Dedifferentiated amniotic fluid mesenchymal stem cell (primary cell): Measurements from ENCODE around the gene SOX14.

ENCODE experiments used
- DNase-seq: peaks from one replicate; pipeline ENCODE4 v3.0.0-alpha.2; 2016; ENCODE audit errors: extremely low spot score

The SOX14 gene

DNA sequence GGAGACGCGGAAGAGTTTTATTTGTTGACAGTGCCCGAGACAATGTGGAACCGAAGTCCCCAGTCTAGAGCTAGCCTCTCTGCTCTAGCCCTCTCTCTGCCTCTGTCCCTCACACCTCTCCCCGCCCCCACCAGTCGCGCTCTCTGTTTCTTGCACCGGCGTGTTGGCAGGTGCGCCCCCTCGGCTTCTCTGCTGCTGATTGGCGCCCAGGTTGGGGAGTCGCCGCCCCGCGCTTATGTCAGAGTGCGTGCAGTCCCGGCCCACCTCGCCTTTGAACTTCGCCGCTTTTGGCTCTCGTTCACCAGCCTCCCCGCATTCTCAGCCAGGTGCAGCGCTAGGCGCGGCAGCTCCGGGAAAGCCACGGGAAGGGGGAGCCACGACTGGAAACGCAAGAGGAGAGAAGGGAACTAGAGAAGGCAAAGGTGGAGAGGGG is at the start of gene SOX14:
Gene SOX14 (plus strand): TSS at position 315 of the 433 bp plus-strand sequence. CDS start 470 bp downstream, outside the sequence.
- no peak for DNase-seq

GRCh38 chr3:137714551-137714950 is 49.6 kb upstream of the SOX14 start:
- no peak for DNase-seq

DNA sequence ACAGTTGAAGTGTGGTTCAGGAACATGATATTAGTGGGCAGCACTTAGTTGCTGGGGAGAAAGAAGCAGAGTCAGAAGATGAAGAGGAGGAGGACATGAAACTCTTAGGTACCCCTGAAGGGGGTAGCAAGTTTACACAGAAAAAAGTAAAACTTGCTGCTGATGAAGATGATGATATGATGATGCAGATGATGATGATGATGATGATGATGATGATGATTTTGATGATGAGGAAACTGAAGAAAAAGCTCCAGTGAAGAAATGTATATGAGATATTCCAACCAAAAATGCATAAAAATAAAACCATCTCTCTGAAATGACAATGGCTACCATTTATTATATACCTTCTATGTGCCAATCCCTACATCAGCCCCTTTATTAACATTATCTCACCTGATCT is 39.9 kb upstream of the SOX14 start:
- DNase-seq = no peak

DNA sequence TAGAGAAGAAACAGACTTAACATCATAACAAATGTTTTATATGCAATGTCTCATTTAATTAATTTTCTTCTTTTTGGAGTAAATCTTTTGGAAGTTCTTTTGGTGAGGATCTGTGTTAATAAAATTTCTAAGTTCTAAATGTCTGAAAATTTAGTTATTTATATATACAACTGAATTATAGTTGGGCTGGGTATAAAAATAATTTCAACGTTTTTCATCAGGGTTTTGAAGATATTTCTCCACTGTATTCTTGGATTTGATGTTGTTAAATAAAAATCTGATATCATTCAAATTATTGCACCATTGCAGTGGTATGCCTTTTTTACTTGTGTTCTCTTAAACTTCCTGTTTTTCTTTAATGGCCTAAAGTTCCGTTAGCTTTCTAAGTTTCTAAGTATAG is 26.9 kb upstream of the SOX14 start:
- DNase-seq = no peak

DNA sequence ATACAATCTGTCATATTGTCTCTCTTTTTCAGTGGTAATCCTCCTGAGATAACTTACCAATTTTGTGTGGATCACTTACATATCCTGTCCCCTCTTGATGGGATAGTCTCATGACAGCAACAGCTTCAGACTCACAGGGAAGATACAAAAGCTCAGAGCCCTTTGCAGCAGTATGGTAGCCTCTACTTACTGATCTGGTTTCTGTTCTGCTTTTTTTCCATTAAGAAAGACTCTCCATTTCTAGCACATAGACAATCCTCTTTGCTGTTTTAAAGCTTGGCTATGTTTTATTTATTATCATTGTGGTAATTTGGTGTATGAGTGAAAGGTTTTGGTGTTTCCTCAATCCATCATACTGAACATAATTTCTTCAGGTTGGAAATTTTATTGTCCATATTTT is 25.4 kb upstream of the SOX14 start:
- DNase-seq = no peak

DNA sequence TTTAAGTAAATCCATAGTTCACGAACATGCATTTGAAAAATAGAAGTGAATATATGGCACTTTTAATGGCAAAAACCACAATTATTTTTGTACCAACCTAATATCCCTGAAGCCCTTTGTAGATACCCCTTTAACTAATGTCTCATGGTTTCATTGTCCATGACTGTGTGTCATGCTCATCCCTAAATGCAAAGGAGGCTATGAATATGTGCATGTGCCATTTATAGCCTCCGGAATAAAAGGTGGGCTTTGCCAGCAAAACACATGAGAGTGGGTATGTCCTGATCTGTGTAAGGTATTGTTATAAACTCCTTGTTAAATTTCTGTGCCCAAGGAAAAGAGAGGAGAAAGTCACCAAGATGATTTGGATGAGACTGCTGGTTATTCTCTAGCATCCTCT is 20.5 kb upstream of the SOX14 start:
- no peak for DNase-seq

DNA sequence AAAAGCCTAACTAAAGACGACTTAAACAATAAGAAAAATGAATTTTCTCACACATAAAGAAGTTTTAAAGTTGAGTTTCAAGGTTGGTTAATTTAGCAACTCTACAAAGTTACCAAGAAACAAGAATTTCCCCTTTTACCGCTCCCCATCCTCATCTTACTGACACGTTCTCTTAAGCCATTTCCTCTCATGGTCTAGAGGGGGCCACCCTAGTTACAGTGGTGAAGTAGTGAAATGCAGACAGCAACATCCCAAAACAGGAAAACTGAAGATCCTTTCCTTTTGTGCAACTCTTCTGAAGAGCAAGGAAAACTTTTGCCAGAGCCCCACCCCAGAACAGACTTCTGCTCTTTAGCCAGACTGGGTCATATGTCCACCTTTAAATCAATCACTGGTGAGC is 17.3 kb upstream of the SOX14 start:
- DNase-seq = no peak

DNA sequence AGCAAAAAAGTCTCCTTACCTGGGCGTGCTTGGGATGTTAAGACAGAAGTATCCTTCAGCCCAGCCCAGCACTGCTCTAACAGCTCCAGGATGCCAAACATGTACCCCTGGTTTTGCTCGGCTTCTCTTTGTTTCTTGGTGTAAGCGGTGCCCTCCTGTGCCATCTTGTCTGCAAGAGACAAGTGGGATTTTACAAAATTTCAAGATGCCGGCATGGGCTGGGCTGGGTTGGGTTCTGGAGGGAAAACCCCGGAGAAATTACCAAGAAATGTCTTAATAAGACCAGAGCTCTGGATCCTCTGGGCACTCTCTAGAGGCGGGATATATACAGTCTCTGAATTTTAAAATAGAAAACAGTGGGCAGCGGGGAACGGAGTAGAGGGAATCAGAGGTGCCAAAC is 4.6 kb upstream of the SOX14 start:
- no peak for DNase-seq

DNA sequence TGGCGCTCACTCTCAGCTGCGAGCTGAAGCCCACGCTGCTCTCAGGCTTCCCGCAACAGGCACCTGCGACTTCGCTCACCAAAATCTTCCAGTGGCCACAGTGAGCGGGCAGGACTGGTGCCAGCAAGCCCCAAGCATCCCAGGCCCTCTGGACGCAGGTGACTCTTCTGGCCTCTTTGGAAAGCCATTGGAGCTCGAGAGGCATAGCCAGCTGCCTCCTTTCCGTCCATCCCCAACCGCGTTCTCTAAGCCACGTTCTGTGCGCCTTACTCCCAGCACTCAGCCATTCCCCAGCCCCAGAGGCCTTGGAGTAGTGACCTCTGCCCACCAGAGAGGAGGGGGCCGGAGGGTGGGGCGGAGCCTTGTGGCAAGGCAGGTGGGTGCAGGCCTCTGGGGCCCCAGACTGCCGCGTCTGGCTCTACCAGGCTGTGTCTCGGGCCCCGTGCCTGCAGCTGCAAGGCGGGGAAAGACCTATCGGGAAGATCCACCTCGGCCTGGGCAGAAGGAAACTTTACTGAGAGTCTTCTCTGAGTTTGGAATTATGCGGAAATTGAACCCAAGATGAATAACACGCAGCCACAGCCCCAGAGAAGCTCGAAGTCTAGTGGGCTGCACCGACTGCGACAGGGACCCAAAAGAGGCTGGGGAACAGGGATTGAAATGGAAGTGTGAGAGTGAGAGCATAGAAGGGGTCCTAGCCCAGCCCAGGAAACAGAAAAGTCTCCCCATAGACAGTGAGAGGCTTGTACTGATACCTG is 3.6 kb upstream of the SOX14 start:
- no peak for DNase-seq

DNA sequence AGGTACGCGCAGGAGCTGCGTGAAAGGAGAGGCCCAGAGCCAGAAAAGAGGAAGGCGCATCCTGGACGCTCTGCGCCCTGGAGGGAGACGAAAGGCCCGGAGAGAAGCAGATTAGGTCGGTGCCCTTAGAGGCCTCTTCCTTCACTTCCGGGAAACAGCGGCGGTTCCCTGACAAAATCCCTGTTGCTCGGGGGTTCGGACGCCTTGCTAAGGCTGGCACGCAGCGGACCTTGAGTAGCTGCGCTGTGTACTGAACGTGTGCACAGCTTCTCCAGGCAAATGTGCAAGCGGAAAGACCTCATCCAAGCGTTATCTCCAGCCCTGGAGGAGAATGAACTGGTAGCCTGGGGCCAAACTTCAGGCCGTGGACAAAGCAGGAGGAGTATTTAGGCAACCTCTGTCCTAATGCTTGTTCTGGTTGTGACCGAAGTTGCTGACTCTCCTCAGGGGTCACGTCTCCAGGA is 3.0 kb upstream of the SOX14 start:
- DNase-seq = no peak

DNA sequence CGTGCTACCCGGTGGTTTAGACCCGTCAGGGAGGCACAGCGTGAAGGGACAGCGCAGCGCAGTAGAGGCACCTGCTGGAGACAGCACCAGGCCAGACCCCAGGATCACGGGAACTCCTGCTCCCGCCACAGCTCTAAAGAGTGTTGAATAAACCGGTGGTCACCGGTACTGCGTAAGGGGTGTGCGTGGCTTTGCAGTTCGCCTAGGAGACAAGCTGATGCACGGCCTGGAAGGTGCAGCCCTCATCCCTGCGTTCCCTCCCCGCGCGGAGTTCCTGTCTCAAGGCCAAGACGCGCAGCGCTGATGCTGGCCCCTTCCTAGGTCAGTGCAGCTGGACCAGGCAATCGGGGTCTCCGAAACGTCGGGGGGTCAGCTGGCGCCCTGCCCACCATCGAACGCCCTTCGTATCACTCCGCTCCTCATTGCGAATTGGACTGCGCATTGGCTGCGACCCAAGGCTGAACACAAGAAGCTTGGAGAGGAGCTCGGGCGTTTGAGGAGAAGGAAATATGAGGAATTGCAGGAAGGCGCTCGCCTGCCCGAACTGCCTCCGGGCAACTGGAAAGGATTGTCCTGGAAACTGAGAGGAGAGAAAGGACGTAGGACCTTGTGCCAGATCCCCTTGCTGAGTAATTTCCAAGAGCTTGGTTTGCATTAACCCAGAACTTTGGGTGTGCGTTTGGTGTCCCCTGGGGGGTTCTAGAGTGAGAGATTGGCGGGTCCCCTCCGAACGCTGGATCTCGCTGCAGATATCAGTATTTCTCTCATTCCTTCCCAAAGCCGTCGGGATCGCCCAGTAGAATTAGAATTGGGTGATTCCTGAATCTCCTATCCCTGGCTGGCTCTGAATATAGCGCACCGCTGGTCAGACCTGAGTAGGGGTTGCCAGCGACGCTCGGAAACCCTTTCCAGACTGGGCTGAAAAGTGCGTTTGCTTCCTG is 2.3 kb upstream of the SOX14 start:
- no peak for DNase-seq

- no peak for DNase-seq
These were observed 1.2 kb upstream of the SOX14 start for GRCh38 chr3:137762674-137763593.

DNA sequence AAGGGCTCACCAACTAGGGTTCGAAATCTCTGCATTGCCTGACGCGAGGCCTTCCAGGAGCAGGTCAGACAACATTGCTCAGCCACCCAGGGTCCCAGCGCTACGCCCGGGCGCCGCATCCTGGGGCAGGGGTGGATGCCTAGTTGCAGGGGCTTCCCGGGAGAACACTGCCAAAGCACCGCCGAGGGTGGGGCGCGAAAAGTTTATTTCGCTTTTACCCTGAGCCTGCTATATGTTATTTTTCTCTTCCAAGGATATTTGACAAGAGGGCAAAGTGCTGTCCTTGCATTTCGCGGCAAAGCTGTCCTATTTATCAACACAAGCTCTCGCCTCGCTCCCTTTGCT is 549 bp upstream of the SOX14 start:
- DNase-seq = no peak

DNA sequence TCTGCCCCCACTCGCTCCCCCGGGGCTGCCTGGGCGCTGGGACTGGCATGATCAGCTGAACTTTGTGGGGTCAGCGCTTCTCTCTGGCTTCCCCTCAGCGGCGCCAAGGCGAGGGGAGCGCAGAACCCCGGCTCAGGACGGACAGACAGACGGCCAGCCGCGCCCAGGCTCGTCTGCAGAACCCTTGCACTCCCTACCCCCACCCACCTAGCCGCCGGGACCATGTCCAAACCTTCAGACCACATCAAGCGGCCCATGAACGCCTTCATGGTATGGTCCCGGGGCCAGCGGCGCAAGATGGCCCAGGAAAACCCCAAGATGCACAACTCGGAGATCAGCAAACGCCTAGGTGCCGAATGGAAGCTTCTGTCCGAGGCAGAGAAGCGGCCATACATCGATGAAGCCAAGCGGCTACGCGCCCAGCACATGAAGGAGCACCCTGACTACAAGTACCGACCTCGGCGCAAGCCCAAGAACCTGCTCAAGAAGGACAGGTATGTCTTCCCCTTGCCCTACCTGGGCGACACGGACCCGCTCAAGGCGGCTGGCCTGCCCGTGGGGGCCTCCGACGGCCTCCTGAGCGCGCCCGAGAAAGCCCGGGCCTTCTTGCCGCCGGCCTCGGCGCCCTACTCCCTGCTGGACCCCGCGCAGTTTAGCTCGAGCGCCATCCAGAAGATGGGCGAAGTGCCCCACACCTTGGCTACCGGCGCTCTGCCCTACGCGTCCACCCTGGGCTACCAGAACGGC is 621 bp downstream of the SOX14 start:
- no peak for DNase-seq

- DNase-seq = no peak
These were observed 1.4 kb downstream of the SOX14 start for GRCh38 chr3:137765310-137766033.

GRCh38 chr3:137766041-137766875 is 2.1 kb downstream of the SOX14 start:
- DNase-seq = no peak

DNA sequence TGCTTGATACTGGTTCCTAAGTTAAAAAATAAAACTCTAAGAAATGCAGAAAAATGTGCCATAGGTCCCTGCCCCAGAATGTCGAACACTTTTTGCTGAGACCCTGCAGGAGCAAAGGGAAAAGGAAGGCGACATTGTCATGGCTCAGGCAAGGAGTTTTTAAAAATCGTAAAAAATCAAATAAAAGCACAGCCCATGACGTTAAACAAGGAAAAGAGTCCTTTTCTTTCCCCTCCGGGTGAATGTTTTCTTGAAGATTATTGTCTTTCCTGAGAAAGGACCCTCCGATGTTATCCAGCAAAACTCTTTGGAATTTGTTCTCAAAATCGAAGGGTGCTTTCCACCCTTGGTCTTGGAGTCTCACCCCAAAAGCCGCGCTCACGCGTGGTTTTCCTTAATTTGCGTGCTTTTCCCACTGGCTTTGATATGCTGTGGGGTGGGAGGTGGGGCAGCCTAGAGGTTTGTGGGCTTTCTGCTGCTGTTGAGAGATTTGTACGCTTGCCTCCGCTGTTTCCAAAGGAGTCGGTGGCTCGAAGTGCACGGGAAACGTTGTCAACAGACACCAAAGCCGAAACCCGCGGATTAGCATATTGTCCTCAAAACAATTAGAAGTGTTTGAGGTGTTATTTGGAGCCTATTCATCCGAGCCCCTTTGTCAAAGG is 2.9 kb downstream of the SOX14 start:
- no peak for DNase-seq

DNA sequence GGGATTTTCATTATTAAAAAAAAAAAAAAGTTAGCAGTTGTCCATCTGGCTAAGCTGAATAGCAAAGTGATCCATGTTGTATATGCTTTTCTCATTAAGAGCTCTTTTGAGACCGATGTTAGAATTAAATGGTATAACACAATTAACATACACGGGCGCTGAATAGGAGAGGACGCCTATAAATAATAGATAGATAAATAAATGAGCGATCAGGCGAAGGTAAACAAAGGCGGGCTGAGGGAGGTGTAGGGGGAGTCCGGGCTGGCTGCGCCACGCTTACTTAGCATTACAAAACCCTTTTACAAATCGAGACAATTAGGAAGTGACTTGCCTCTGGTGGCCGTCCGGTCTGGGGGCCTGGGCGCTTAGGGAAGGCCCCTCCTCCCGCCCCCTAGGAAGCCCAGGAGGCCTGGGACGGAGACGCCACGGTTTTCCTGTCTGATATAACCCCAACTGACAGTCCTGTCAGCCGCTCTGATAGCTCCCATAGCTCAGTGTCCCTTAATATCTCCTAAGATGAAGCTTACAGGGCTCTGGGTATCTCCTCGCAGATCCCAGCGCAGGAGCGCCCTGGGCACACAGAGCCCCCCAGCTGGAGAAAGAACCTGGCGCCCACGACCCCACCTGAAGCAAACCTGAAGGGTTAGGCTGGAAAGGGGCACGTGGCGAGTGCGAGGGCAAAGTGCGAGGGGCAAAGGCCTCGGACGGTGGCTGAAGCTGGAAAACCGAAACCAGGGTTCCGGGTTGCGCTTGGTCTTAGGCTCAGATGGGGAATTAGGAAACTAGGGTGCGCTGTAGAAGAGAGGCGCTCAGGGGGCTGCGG is 3.6 kb downstream of the SOX14 start:
- DNase-seq = no peak
